GM19351 (cell line): ENCODE measurements around the gene AEN.

Source experiments
- ATAC-seq: cut with Tn5 transposase; IDR thresholded peaks from one replicate; pipeline ENCODE4 v1.9.1; 2021; ENCODE audit warnings: mild to moderate bottlenecking, moderate library complexity; ENCODE audit not compliant: unreplicated experiment

AEN gene

GRCh38 chr15:88649753-88650551 is 28.8 kb downstream of the AEN start:
- ATAC-seq = no peak

GRCh38 chr15:88650556-88650955 is 29.4 kb downstream of the AEN start:
- no peak for ATAC-seq

DNA sequence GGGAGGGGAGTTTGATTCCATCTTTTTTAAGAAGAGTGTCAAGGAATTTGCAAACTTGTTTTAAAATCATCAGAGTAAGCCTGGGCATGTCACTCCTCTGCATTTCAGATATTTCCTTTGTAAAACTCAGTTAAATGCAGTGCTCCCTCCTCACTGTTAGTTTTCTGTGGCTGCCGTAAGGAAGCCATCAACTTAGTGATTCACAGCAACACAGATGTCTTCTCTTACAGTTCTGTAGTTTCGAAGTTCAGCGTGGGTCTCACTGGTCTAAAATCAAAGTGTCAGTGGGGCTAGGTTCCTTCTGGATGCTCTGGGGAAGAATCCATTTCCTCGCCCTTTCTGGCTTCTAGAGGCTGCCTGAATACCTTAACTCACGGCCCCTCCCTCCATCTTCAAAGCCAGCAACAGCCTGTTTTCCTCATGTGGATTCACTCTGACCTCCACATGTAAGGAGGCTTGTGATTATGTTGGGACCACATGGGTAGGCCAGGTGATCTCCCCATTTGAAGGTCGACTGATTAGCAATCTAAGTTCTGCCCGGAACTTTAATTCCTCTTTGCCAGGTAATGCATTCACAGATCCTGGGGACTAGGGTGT is 30.1 kb downstream of the AEN start:
- ATAC-seq = no peak

DNA sequence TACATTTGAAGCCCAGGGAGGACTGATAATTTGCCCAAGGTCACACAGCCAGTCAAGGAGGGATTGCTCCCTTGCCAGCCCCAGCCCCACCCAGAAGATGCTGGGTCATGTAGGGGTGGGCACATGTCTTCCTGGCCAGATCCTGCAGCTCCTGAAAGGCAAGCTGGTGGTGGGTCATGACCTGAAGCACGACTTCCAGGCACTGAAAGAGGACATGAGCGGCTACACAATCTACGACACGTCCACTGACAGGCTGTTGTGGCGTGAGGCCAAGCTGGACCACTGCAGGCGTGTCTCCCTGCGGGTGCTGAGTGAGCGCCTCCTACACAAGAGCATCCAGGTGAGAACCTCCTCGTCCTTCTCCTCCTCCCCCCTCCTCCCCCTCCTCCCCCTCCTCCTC is 30.8 kb downstream of the AEN start:
- no peak for ATAC-seq

DNA sequence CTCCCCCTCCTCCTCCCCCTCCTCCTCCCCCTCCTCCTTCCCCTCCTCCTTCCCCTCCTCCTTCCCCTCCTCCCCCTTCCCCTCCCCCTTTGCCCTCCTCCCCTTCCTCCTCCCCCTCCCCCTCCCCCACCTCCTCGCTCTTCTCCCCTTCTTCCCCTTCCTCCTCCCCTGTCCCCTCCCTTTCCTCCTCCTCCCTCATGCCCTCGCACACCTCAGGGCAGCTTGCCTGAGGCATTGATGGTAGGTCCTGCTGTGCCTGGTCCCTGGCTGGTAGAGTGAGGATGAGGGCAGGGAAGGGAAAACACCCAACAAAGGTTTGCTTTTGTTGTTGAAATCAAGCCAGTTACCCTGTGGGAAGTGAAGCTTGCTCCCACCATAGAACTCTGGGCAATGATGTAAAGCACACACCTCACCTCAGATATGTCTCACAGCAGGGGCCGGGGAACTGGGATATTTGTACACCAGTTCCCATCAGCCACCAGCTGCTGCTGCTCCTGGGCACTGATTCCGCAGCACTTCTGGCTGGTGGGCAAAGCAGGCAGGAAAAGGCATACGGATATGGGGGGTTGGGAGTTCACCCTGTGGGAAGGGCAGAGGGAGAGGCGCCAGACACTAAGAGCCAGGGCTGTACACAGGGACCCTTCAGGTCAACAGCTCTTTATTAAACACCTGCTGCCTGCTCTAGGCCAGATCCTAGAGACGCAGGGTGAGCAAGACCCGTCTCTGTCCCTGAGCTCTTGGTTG is 31.5 kb downstream of the AEN start:
- ATAC-seq = no peak

DNA sequence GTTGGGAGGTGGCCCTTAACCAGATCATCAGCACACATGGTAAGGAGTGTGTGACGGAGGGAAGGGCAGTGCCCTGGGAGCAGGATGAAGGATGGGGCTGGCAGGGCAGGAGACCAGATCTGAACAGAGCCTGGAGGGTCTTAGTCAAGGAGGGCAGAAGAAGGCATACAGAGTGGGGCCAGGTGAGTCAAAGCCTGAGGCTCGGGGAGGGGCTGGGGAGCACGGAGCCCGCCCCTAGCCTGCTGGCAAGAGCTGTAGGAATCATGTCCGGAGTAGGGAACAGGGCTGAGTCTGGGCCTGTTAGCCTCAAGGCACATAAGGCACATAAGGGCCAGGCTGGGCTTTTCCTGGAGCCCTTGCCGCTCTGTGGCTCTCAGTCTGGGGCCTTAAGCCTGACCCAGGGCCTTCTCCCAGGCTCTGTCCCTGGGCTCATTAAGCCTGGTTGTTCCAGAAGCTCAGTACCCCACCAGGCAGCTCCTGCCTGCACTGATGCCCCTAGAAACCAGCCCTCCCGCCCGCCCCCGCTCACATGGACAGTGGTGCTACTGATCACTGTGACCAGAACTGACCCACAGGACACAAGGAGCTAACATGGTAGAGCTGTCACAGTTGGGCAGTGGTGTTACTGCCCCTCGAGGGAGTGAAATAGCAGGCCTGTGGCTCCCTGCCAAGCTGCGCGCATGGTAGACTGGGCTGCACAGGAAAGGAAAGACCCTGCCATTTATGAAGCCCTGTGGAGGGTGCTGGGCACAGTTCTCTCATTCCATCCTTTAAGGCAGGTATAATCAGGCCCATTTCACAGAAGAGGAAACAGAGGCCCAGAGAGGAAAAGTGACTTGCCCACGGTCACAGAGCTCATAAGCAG is 32.3 kb downstream of the AEN start:
- ATAC-seq = no peak

DNA sequence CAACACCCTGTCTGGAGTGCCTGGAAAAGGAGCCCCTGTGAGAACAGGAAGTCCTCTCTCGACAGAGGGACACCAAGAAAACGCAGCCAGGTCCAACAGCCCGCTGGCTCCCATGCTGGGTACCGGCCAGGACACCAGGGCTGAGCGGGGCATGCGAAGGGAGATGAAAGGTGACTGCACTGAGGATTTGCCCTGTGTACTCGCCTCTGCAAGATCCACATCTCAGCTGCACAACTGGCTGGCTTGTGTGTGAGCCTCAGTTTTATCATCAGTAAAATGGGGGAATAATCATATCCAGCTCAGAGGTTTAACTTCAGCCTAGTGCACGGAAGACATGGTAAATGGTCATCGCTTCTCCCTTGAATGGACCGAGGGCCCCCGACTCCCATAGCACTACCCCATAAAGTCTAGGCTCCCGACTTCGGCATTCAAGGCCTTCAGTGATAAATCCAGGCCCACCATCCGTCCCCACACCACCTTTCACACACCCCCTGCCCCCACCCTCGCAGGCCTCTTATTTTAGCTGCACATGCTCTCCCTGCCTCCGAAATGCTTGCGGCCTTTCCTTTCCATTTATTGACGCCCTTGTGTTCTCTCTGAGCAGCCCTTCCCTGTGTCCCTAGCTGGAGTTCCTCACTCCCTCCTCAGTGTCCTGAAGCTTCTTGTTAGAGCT is 33.4 kb downstream of the AEN start:
- ATAC-seq = no peak

DNA sequence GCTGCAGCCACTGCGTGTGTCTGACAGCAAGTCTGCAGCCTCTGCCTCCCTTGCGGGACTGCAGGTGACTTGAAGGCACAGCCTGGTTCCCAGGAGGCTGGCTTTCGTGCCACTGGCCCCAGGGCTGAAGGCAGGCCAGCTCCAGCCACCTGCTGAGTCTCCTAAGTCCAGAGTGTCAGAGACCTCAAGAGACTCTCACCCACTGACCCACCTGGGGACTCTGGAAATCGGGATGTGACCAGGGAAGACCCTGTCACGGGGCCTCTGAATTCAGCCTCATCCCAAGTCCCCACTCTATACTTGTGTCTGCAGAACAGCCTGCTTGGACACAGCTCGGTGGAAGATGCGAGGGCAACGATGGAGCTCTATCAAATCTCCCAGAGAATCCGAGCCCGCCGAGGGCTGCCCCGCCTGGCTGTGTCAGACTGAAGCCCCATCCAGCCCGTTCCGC is 34.0 kb downstream of the AEN start:
- ATAC-seq = no peak

GRCh38 chr15:88655800-88656488 is 34.8 kb downstream of the AEN start:
- ATAC-seq = no peak

DNA sequence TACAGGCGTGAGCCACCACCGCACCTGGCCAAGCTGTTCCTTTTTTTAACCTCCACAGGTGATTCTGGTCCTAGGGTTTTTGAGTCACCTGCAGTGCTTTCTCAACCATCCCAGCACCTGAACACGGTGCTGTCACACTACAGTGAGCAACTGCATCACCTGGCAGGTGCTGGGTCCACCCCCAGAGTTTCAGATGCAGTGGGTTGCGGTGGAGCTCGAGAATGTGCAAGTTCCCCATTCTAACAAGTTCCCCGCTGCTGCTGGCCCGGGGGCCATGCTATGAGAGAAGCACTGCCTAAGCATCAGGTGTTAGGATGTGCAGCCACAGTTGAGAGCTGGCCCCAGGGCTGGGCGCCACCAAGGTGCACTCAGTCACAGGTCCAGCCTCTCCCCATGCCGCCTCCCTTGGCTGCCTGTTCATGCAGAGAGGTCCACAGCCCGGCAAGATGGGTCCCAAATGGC is 35.7 kb downstream of the AEN start:
- peak; percentile 92 for ATAC-seq

DNA sequence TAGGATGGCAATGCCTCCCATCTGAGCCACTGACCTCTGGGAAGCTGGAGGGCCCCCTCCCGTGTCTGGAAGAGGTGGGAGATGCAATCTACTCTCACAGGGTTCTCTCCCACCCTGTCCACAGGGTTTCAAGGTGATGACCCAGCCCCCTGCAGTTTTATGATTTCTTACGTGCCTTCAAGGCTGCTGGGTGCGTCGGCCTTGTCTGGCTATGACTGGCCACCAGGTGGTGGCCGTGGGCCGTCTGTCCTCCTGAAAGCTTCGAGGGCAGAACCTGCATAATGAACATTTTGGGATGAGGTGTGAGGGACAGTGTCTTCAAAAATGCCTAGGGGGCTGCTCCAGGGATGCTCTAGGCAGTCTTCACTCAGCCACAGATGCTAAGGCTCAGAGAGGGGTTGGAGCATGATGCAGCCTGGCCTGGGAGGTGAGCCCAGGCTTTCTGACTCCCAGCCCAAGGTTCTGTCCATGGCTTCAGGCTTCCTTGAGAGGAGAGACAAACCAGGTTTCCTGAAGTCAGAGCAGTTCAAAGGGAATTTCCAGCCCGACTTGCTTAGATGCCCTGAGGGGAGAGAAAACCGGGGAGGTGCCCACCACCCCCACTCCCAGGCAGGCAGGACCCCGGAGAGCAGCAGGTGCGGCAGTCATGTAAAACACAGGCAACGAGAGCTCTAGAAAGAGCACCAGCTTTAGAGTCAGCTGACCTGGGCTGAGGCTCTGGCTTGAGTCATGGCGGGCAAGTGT is 36.4 kb downstream of the AEN start:
- peak; percentile 42 for ATAC-seq

GRCh38 chr15:88658070-88658965 is 37.2 kb downstream of the AEN start:
- ATAC-seq = no peak

DNA sequence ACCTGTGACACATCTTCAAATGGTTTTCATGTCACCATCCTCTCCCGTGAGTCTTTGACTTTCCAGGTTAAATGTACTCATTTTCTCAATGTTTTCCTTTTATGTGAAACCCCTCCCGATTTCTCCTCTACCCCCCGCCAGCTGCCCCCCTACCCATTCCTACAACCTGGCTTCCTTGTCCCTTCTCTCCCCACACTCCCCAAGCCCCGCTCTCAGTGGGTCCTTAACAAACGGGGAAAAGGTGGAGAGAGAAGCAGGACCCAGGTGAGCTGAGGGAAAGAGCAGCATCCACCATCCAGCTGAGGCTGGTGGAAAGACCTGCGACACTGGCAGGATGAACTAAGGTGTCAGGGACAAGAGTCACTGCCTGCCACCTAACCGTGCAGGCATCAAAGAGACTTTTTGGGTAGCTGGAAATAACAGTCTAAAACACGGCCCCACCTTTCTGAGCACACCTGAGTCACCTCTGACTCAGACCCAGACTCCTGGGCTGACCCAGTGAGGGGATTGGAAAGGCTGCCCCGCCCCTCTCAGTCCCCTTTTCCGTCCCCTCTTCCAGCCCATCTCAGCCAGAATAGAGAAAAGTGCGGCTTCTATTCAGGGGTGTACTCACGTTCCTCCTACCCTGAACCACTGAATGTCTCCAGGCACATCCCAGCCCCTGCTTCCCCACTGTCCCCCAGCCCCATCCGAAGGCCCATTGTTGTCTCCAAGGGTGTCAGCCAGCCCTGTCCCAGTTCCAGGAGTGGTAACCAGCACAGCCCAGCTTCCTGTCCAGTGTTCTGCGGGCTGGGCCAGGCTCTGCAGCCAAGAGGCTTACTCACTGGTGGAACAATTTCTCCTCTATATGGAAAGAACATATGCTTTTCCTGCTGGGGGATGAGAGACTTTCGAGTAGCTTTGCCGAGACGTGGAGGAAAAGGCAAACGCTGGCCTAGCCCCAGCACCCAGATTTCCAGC is 38.1 kb downstream of the AEN start:
- no peak for ATAC-seq

DNA sequence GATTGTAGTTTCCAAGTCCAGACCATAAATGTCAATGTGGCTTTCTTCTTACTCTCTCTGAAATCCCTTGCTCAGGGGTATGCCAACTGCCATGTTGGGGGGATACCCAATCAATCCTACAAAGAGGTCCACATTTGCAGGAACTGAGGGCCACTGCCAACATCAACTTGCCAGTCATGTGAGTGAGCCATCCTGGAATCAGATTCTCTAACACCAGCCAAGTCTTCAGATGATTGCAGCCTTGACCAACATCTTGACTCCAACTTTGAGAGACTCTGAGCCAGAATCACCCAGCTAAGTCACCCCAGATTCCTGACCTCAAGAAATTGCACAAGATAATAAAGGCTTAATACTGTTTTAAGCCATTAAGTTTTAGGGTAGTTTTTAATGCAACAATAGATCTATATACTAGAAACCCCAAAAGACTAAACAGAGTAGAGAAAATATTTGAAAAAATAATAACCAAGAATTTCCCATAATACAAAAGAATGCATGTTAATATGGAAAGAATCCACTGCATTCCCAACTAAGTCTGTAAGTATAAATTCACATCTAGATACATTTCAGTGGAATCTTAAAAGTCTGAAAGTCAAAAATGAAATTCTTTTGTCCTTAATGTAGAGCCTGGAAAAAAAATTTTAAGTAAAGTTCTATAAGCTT is 40.0 kb downstream of the AEN start:
- ATAC-seq = no peak

GRCh38 chr15:88661761-88662556 is 40.8 kb downstream of the AEN start:
- ATAC-seq = no peak
